ENCODE results near the gene MB. TPM values are rescaled to one million over a fixed set of nuclear protein-coding genes. Genes with fewer than 3 reads are reported as not detected.

Gene MB
- not detected in 2 replicates for total RNA-seq

DNA sequence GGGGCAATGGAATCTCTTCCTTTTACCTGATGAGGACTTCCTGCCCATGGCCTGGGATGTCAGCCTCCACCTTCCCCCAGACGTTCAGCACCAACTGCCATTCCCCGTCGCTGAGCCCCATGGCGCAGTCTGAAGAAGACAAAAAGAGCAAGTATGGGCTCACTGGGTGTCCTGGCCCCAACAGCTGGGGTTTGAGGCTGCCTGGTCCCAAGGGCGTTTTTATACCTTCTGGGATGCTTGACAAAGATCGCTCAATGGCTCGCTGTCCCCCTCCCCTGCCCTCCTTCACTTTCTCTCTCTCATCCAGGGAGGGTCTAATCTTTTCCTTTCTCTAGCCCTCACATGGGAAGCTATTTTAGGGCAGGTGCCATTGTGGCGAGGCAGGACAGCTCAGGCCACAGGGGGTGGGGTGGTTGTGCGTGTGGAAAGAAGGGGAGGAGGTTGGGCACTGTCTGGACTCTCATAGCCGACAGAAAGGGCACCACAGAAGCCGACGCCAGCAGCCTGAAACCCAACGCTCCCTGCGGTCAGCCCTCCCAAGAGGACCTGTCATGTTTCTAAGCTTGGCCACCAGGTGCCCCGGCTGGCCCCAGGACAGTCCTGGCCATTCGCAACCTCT lies at the start of gene MB:
Gene MB, minus strand, starts transcription at position 193 of the 619 bp plus-strand sequence. Its CDS starts 72 bp downstream, at position 121.

DNA sequence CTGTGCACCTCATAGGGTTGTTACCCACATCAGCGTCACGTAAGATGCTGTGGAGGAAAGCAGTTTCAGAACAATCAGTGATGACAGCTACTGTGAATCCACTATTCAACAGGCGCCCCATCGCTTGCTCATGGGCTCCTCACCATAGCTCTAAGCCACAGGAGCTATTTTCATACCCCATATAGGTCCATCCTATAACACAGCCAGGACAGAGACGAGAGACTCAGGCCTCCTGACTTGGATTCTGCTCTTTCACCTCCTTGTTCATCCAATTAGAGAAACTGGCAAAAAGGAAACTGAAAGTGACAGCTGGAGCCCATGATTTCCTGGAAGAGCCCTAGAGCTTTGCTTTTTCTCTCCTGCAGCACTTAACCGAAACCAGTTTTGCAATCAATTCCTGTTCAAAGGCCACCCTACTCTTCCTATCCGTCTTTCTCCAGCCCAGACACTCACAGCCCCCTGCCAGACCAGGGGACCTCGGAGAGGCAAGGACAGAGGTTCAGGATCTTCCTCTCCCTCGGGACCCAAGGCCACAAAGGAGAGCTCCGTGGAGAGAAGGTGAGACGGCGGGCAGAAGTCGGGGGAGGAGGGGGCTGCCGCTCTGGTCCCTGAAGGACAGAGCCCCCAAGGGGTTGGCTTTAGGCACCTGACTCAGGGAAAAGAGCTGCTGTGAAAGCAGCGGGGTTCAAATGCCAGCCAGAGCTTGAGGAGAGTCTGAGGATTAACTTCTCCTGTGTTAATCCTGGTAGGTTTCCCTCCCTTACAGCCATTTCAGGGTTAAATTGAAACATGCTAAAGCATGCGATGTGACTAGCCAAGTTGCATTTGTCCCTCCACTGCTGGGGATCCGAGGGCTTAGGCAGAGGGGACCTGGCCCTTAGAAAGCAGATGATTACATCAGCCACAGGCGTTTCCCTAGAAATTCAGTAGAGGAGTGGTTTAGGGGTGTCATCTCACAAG lies 31.2 kb upstream of the MB start, which contains the start of gene APOL6:
Gene APOL6, plus strand, starts transcription at position 381 of the 960 bp plus-strand sequence. CDS start 7,980 bp downstream, outside the sequence.

Other genes with a start within 250 kb of the MB start
- gene HMOX1, start 236.2 kb downstream of the MB start, total RNA-seq = 49.6 and 126 TPM in 2 replicates
- gene MCM5, start 217.2 kb downstream of the MB start, total RNA-seq = 35.9 and 53.6 TPM in 2 replicates
- not detected in 2 replicates for gene RASD2, start 76.5 kb downstream of the MB start, total RNA-seq
- 4.5 and 4.6 TPM in 2 replicates for gene APOL6, start 31.1 kb upstream of the MB start, total RNA-seq
- not detected in 2 replicates for gene APOL5, start 100.5 kb upstream of the MB start, total RNA-seq

Measured in vein endothelial cell (primary cell).